Fibroblast of skin of left quadriceps (primary cell): ENCODE measurements around the gene EIF5B.
"Not testable (repeated sequence)": the region's sequence is repeated elsewhere in the genome, so short reads cannot be mapped to it uniquely, and the experiment has no call there.

ENCODE experiments used
- DNase-seq, 2 experiments: peaks; one replicate each; pipeline ENCODE4 v3.0.0-alpha.2; 2013; ENCODE audit warnings: low read depth in 2 of 2

Gene EIF5B, protein sequence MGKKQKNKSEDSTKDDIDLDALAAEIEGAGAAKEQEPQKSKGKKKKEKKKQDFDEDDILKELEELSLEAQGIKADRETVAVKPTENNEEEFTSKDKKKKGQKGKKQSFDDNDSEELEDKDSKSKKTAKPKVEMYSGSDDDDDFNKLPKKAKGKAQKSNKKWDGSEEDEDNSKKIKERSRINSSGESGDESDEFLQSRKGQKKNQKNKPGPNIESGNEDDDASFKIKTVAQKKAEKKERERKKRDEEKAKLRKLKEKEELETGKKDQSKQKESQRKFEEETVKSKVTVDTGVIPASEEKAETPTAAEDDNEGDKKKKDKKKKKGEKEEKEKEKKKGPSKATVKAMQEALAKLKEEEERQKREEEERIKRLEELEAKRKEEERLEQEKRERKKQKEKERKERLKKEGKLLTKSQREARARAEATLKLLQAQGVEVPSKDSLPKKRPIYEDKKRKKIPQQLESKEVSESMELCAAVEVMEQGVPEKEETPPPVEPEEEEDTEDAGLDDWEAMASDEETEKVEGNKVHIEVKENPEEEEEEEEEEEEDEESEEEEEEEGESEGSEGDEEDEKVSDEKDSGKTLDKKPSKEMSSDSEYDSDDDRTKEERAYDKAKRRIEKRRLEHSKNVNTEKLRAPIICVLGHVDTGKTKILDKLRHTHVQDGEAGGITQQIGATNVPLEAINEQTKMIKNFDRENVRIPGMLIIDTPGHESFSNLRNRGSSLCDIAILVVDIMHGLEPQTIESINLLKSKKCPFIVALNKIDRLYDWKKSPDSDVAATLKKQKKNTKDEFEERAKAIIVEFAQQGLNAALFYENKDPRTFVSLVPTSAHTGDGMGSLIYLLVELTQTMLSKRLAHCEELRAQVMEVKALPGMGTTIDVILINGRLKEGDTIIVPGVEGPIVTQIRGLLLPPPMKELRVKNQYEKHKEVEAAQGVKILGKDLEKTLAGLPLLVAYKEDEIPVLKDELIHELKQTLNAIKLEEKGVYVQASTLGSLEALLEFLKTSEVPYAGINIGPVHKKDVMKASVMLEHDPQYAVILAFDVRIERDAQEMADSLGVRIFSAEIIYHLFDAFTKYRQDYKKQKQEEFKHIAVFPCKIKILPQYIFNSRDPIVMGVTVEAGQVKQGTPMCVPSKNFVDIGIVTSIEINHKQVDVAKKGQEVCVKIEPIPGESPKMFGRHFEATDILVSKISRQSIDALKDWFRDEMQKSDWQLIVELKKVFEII

DNA sequence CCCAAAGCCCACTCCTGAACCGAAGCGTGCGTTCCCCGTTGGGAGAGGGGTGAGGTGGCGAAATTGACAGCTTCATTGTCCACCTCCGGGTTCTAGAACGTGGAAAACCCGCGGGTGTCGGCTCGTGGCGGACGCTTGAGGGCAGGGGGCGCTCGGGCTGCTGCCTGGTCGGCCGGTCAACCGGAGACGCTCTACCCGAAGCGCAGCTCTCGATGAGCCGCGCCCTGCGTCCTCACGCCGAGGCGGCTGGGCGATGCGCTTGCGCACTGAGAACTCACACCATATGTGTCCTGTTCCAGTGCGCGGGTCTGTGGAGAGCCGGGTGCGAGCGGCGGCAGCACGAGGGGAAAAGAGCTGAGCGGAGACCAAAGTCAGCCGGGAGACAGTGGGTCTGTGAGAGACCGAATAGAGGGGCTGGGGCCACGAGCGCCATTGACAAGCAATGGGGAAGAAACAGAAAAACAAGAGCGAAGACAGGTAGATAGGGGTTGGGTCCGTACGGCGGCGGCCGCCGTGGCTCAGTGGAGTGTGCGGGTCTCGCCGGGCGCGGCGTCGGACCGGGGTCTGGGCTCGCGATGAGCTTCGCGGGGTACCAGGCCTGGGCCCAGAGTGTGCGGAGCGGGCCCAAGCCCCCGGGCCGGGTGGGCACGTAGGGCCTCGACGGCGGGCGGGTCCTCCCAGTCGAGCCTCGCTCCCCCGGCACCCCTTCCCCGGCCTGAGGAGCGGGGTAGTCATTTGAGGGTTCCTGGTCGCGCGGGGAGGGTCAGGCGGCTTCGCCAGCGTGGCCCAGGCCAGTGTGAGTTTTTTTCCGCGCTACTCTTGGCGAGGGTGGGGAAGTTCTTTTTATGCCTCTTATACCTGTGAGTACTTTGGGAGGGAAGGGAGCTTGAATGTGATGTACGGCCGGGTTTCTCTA is at the start of gene EIF5B:
Gene EIF5B (plus strand): TSS at position 277 of the 916 bp plus-strand sequence. CDS start 166 bp downstream, at position 443.
- peak; percentile 90 to 92 for DNase-seq

DNA sequence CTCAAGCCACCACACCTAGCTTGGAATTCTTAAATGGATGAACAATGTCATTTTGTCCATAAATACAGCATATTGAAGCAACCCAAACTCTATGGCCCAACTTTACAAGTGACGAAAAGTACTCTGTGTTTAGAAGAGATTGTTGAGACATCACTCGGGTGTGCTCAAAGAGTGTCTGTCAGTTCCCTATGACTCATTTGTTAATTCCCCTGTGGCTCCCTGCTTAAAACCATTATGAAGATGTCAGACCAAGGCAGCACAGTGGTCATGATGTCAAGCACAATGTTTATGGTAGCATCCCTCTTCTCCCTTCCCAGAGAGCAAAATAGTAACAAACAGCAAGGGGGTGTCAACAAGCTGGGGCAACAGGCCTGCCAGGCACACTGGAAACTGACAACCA is 39.2 kb upstream of the EIF5B start:
- DNase-seq: peak; percentile 4

DNA sequence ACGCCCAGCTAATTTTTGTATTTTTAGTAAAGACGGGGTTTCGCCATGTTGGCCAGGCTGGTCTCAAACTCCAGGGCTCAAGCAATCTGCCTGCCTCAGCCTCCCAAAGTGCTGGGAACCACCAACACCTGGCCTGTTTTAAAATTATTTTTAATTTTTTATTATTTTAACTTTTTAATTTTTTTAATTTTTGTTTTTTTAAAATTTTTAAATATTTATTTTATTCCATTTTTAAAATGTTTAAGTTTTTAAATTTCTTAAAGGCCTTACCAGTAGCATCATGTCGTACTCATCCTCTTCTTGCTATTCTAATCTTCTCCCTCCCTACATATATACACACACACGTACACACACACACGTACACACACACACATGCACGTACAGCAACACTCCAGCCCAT is 37.6 kb upstream of the EIF5B start:
- DNase-seq: no peak

DNA sequence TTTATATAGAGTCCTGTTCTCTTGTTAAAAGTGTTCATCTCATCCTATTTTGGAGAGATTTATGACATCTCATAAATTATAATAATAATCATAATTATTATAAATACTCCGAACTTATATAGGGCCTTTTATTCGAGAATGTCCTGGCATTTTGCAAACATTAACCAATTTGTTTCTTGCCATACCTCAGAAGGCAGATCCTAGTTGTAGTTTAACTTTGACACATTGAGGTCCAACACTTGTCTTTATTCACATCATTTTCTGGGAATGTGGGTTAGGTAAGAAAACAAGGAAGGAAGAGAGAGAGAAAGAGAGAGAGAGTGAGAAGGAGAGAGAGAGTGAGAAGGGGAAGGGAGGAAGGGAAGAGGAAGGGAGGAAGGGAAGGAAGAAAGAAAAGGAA is 36.1 kb upstream of the EIF5B start, which contains the start of gene LYG1:
Gene LYG1 (minus strand): TSS at position 101 of the 400 bp plus-strand sequence. CDS start 5,527 bp downstream, outside the sequence.
- DNase-seq: not testable (repeated sequence)

DNA sequence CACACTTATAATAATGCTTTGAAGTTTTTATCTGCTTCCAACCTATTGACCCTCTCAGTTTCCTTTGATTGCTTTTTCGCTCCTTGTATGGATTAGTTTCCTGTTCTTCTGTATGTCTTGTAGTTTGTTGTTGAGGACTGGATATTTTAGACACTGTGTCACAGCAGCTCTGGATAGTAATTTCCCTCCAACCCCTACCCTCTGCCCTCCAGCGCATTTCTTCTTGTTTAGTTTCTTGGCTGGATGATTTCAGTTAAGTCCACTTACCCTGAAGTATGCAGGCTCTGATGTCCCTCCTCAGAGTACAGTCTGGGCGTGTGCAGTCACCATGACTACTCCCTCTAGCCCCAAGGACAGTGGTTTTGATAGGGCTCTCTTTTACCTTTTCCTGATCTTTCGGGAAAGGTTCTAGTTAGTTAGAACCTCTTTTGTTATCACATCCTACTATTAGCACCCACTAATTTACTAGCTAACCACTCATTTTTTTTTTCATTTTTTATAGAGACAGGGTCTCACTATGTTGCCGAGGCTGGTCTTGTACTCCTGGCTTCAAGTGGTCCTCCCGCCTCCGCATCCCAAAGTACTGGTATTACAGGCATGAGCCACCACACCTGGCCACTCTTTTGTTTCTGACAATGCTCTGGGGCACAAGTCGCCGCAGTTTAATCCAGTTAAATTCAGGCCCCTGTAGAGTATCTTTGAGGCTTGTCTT is 19.9 kb upstream of the EIF5B start:
- no peak for DNase-seq

DNA sequence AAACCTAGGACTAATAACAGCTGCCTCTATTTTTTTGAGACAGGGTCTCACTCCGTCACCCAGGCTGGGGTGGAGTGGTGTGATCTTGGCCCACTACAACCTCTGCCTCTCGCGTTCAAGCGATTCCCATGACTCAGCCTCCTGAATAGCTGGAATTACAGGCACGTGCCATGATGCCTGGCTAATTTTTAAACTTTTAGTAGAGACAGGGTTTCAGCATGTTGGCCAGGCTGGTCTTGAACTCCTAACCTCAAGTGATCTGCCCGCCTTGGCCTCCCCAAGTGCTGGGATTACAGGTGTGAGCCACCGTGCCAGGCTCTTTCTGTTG is 19.4 kb upstream of the EIF5B start:
- DNase-seq: not testable (repeated sequence)

DNA sequence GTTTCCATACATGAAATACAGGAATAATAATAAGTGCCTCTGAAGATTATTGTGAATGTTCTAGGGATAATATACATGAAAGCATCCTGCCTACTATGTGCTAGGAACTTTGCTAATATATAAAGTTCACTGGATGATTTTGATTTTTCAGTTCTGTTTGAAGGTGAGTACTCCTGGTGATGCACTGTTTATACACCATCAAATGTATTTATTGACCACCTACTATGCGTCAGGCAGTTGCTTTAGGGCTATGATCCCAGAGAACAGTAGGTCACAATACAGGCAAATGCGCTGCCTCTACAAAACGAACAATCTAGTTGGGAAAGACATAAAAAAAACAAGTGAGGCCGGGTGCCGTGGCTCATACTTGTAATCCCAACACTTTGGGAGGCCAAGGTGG is 11.8 kb upstream of the EIF5B start:
- no peak for DNase-seq

DNA sequence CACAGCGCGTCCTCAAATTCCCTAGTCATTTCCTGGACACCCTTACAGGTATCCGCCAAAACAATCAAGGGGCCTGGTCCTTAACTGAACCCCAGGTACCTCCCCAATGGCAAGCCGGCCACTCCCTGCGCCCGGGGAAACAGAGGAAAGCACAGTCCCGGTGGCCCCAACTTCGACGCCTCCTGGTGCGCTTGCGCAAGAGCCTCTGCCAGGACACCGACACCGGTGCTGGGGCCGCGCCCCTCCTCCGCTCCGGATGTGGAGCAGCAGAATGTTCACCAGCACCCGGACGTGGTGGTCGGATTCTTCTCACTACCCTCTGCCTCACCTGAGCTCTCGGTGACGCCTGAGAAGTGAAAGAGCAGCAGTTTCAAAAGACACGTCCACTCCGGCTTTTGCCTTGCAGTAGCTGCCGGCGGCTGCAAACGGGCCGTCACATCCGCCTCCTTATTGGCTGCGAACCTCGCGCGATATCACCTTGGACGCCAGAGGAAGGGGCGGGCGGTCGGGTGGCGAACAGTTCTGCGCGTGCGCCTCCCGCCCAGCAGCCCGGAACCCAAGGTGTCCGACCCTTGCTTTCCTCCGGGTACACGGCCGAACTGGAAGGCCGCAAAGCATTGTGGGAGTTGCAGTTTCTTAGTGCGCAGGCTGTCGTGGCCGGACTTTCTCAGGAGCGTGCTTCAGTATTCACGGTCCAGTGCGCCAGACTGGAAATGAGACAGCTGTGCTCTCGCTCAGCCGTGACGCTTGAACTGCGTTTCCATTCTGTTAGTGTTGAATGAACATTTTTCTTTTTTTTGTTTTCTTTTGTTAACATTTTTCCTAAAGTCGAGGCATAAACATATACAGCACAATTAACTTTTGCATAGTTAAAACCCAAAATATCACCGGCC is 1.0 kb upstream of the EIF5B start, which contains the start of gene TXNDC9:
Gene TXNDC9 (minus strand): TSS at position 423 of the 893 bp plus-strand sequence. CDS start 3,123 bp downstream, outside the sequence.
- DNase-seq: peak; percentile 99

DNA sequence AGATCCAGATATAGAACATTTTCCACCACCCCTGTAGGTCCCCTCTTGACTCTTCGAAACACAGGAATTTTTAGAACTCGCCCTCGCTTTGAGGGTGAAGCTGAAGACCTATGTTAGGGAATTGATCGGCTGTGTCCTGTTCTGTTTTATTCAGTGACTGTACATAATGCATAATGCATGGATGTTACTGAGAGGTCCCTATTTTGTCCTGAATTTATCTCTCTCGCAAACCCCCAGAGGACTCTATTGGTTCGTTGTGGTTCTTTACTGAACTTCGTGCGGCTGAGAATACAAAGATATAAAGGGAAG is 431 bp upstream of the EIF5B start:
- DNase-seq: no peak

DNA sequence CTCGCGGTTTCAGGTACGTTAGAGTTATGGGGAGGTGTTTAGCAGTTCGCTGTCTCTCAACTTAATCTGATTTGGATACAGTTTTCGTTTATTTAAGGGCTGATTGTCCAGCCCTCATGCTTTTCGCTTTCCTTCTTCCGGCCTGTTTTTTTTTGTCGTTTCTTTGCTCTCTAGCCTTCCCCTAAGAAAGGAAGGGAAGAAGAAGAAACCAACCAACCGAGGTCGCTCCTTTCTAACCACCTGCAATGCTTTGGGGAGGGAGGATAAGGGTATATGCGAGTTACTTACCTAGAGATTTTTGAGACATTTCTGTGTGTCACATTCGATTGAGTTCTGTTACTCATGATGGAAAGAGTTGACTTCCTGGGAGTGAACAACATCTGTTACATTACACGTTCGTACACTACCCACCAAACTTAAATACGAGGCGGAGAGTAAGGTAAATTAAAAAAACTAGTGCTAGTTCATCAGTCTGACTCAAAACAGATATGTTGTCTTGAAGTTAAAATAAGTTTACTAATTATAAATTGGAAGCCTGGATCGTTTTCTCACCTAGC is 918 bp downstream of the EIF5B start:
- no peak for DNase-seq

DNA sequence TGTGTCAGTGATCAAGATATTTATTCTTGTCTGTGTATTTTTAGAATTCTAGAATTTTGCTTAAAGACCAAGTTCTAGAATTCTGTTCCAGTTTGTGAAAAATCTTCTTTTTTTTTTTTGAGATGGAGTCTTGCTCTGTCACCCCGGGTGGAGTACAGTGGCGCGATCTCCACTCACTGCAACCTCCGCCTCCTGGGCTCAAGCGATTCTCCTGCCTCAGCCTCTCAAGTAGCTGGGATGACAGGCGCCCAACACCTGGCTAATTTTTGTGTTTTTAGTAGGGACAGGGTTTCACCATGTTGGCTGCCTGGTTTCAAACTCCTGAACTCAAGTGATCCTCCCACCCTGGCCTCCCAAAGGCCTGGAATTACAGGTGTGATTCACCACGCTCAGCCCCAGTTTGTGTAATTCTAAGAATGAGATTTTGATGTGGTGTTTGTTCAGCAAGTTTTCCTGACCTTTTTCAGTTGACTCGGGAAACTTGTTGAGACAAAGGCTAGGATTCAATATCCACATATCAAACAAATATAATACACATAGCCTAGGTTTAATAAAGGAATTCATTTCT is 3.6 kb downstream of the EIF5B start:
- no peak for DNase-seq

DNA sequence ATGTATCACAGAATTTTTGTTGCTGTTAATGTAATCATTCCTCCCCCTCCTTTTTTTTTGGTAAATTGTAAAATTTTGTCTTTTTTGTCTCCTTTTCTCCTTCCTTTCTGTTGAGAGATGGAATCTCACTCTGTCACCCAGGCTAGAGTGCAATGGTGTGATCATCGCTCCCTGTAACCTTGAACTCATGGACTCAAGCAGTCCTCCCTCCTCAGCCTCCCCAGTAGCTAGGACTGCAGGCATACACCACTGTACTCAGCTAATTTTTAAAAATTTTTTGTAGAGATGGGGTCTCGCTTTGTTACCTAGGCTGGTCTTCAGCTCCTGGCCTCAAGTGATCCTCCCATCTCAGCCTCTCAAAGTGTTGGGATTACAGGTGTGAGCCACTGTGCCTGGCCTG is 5.3 kb downstream of the EIF5B start:
- no peak for DNase-seq

DNA sequence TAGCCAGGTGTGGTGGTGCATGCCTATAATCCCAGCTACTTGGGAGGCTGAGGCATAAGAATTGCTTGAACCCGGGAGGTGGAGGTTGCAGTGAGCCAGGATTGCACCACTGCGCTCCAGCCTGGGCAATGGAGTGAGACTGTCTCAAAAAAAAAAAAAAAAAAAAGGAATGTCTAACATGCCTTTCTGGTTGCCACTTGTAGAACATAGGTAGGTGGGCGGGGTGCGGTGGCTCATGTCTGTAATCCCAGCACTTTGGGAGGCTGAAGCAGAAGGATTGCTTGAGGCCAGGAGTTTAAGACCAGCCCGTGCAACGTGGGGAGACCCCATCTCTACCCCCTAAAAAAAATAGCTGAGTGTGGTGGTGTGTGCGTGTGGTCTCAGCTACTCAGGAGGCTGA is 8.3 kb downstream of the EIF5B start:
- not testable (repeated sequence) for DNase-seq

DNA sequence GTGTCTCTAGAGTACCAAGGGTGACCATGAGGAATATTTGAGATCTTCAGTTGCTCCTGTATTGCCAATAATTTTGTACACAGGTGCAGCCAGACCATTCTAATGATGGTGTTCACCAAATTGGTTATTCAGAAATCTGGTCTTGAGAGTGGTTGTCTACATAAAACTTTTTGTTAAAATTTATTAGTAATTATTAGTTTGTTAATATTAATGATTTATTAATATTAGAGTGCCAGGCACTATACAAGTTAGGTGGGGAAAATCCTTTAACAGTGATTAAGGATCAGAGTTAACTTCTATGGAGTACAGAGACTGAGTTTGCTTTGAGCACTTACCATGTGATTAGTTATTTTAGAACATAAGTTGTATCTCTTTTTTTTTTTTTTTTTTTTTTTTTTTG is 9.0 kb downstream of the EIF5B start:
- DNase-seq: no peak

DNA sequence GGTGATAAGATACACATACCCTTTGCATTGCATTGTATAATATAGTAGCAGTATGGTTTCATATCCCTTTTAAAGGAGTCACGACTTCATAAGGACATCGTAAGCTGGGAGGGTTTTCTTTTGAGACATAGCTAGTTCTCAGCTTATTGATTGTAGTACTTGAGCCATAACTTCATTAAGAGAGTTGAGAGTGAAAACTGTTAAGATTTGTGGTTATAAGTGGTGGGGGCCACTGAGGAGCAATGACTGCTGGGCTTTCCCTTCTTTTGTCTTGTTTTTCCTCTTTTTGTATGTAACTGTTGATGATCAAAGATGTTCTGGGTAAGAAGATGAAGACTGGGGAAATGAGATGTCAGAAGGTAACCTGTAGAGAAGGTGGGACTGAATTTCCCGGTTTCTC is 11.0 kb downstream of the EIF5B start:
- no peak for DNase-seq

DNA sequence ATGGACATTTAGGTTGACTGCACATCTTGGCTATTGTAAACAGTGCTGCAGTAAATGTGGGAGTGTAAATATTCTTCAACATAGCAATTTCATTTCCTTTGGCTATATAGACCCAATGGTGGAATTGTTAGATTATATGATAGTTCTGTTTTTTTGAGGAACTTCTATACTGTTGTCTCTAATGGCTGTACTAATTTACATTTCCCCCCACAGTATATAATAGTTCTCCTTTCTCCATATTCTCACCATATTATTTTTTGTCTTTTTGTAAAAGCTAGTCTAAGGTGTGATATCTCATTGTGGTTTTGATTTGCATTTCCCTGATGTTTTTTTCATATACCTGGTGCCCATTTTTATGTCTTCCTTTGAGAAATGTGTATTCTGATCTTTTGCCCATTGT is 13.0 kb downstream of the EIF5B start:
- DNase-seq: no peak

DNA sequence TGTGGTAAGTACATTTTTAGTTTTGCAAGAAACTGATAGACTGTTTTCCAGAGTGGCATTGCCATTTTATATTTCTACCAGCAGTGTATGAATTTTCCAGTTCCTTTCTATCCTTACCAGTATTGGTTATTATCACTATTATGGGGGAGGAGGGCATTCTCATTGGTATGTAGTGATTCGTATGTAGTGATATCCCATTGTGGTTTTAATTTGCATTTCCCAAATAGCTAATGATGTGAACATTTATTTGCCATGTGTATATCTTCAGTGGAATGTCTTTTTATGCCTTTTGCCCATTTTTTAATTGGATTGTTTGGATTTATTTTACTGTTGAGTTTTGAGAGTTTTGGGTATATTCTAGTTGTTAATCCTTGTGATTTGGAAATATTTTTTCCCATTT is 16.9 kb downstream of the EIF5B start:
- DNase-seq: peak; percentile 32 to 53

DNA sequence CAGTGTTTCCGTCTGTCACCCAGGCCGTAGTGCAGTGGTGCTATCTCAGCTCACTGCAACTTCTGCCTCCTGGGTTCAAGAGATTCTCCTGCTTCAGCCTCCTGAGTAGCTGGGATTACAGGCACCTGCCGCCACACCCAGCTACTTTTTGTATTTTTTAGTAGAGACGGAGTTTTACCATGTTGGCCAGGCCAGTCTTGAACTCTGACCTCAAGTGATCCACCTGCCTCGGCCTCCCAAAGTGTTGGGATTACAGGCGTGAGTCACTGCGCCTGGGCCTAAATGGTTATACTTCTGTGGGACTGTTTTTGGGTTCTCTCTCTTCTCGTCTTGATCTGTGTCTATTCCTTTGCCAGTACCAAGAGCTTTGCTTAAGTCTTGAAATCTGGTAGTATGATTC is 17.6 kb downstream of the EIF5B start:
- DNase-seq: not testable (repeated sequence)

DNA sequence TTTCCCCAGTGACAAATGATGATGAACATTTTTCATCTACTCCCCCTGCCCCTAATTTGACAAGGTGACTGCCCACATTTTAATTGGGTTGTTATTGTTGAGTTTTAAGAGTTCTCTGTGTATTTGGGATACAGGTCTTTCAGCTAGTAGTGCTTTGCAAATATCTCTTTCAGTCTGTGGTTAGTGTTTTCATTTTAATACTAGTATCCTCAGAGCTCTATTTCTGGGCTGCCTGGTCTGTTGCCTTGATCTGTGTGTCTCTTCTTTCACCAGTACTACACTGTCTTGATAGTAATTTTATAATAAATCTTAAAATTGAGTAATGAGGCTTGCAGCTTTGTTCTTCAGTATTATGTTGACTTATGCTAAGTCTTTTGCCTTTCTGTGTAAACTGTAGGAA is 19.7 kb downstream of the EIF5B start:
- no peak for DNase-seq
